ENCODE measurements around the gene ZNF285. TPM values are rescaled to one million over a fixed set of nuclear protein-coding genes. Genes with fewer than 3 reads are reported as not detected.

Gene ZNF285
- total RNA-seq, 1 experiment from 2014 or later = 1.0 TPM

Other genes with a start within 250 kb of the ZNF285 start
- 16.7 and 21.8 TPM in 2 replicates for gene ZNF226, start 236.5 kb downstream of the ZNF285 start, total RNA-seq (2014; rRNA removed; shearing (Covaris generic))
- gene ZNF227, start 189.1 kb downstream of the ZNF285 start, total RNA-seq (2014; rRNA removed; shearing (Covaris generic)) = 24.9 and 26.3 TPM in 2 replicates
- gene ZNF233, start 141.7 kb downstream of the ZNF285 start, total RNA-seq (2014; rRNA removed; shearing (Covaris generic)) = 1.3 and 1.9 TPM in 2 replicates
- 1.9 and 3.1 TPM in 2 replicates for gene ZNF235, start 96.6 kb downstream of the ZNF285 start, total RNA-seq (2014; rRNA removed; shearing (Covaris generic))
- gene ZNF112, start 44.9 kb downstream of the ZNF285 start, total RNA-seq (2014; rRNA removed; shearing (Covaris generic)) = 4.0 TPM in 2 replicates
- gene ZNF229, start 46.9 kb upstream of the ZNF285 start, total RNA-seq (2014; rRNA removed; shearing (Covaris generic)) = 5.8 and 7.3 TPM in 2 replicates
- 18.0 and 18.4 TPM in 2 replicates for gene ZNF180, start 98.9 kb upstream of the ZNF285 start, total RNA-seq (2014; rRNA removed; shearing (Covaris generic))
- not detected in 2 replicates for gene CEACAM20, start 128.1 kb upstream of the ZNF285 start, total RNA-seq (2014; rRNA removed; shearing (Covaris generic))
- not detected in 2 replicates for gene IGSF23, start 212.0 kb upstream of the ZNF285 start, total RNA-seq (2014; rRNA removed; shearing (Covaris generic))
- gene PVR, start 242.3 kb upstream of the ZNF285 start, total RNA-seq (2014; rRNA removed; shearing (Covaris generic)) = 97.9 and 110 TPM in 2 replicates